Activated naive CD4-positive, alpha-beta T cell treated with anti-CD3 and anti-CD28 coated beads, Interleukin-2, amount 50 U/mL, for 16 hours (primary cell): ENCODE data around the gene MAD1L1.
A peak's percentile ranks its signal among the peaks of the same experiment; 100 is the strongest.

Experiments used
- DNase-seq: peaks from one replicate; pipeline ENCODE4 v3.0.0-alpha.2; 2020

Gene MAD1L1

GRCh38 chr7:2053395-2053794 lies 179.3 kb downstream of the MAD1L1 start:
- DNase-seq: no peak

GRCh38 chr7:2052657-2053048 lies 180.1 kb downstream of the MAD1L1 start:
- DNase-seq: no peak

GRCh38 chr7:2051707-2052656 lies 180.8 kb downstream of the MAD1L1 start:
- no peak for DNase-seq

- no peak for DNase-seq
Observed at GRCh38 chr7:2050511-2050866, 182.3 kb downstream of the MAD1L1 start.

GRCh38 chr7:2049782-2050510 lies 182.8 kb downstream of the MAD1L1 start:
- DNase-seq: no peak

GRCh38 chr7:2049111-2049781 lies 183.5 kb downstream of the MAD1L1 start:
- DNase-seq: peak; percentile 7

- DNase-seq: peak; percentile 3
Observed at GRCh38 chr7:2048531-2048930, 184.2 kb downstream of the MAD1L1 start.

- DNase-seq: peak; percentile 0
Observed at GRCh38 chr7:2048006-2048405, 184.7 kb downstream of the MAD1L1 start.

GRCh38 chr7:2046581-2047565 lies 185.9 kb downstream of the MAD1L1 start:
- DNase-seq: peak; percentile 5

GRCh38 chr7:2045559-2046405 lies 187.0 kb downstream of the MAD1L1 start:
- DNase-seq: peak; percentile 7

GRCh38 chr7:2044883-2045471 lies 187.8 kb downstream of the MAD1L1 start:
- no peak for DNase-seq

- DNase-seq: no peak
Observed at GRCh38 chr7:2044311-2044882, 188.3 kb downstream of the MAD1L1 start.

GRCh38 chr7:2043316-2044039 lies 189.3 kb downstream of the MAD1L1 start:
- no peak for DNase-seq

GRCh38 chr7:2042650-2043049 lies 190.1 kb downstream of the MAD1L1 start:
- no peak for DNase-seq

- DNase-seq: no peak
Observed at GRCh38 chr7:2041496-2042367, 191.0 kb downstream of the MAD1L1 start.

- DNase-seq: no peak
Observed at GRCh38 chr7:2040893-2041270, 191.9 kb downstream of the MAD1L1 start.

- no peak for DNase-seq
Observed at GRCh38 chr7:2040201-2040892, 192.4 kb downstream of the MAD1L1 start.
